Kidney epithelial cell (primary cell): ENCODE measurements around the gene FZD7. TPM values are rescaled to one million over a fixed set of nuclear protein-coding genes. Genes with fewer than 3 reads are reported as not detected.

Source experiments
- DNase-seq: peaks from one replicate; pipeline ENCODE4 v3.0.0-alpha.2; 2010; ENCODE audit warnings: low read depth
- H3K27me3 ChIP-seq: 2 replicates; pipeline ENCODE4 v1.6.0; 2011; ENCODE audit warnings: low read length; ENCODE audit not compliant: control insufficient read depth, insufficient read depth
- H3K36me3 ChIP-seq: 2 replicates; pipeline ENCODE4 v1.5.1; 2011; ENCODE audit warnings: low read length; ENCODE audit not compliant: control insufficient read depth, insufficient read depth
- H3K4me3 ChIP-seq: 2 replicates; pipeline ENCODE4 v1.5.1; 2011; ENCODE audit warnings: low read depth, mild to moderate bottlenecking, control low read depth, low read length
- total RNA-seq: library from RNA; depleted of rRNA; stranded (reverse); fragments of >200 nt; gene quantifications from 2 replicates; pipeline ENCODE4 v1.2.3, GENCODE V29; 2015
- TF ChIP-seq, protein P1 (sequence below): IDR thresholded peaks from 2 replicates; pipeline ENCODE4 v1.5.1; 2011; ENCODE audit warnings: mild to moderate bottlenecking, moderate library complexity, low read length, control low read depth, inconsistent platforms; ENCODE audit not compliant: insufficient read depth, poor library complexity, severe bottlenecking

The FZD7 gene
- total RNA-seq, 1 donor from 2014 or later, result 13.5 TPM

- TF ChIP-seq, protein P1, sequence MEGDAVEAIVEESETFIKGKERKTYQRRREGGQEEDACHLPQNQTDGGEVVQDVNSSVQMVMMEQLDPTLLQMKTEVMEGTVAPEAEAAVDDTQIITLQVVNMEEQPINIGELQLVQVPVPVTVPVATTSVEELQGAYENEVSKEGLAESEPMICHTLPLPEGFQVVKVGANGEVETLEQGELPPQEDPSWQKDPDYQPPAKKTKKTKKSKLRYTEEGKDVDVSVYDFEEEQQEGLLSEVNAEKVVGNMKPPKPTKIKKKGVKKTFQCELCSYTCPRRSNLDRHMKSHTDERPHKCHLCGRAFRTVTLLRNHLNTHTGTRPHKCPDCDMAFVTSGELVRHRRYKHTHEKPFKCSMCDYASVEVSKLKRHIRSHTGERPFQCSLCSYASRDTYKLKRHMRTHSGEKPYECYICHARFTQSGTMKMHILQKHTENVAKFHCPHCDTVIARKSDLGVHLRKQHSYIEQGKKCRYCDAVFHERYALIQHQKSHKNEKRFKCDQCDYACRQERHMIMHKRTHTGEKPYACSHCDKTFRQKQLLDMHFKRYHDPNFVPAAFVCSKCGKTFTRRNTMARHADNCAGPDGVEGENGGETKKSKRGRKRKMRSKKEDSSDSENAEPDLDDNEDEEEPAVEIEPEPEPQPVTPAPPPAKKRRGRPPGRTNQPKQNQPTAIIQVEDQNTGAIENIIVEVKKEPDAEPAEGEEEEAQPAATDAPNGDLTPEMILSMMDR, result no peak
- H3K4me3 ChIP-seq, result peak overlapping the region; percentile 42
- no peak for DNase-seq
- no peaks in the 10 kb centered on the region for H3K27me3 ChIP-seq
- no peaks in the 10 kb centered on the region for H3K36me3 ChIP-seq
Measured at GRCh38 chr2:202035941-202036372, 2.3 kb downstream of the FZD7 start.

DNA sequence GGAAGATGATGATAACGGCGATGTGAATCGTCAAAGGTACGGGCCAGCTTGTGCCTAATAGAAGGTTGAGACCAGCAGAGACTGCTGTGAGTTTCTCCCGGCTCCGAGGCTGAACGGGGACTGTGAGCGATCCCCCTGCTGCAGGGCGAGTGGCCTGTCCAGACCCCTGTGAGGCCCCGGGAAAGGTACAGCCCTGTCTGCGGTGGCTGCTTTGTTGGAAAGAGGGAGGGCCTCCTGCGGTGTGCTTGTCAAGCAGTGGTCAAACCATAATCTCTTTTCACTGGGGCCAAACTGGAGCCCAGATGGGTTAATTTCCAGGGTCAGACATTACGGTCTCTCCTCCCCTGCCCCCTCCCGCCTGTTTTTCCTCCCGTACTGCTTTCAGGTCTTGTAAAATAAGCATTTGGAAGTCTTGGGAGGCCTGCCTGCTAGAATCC, 3.0 kb downstream of the FZD7 start:
- no peaks in the 10 kb centered on the region for H3K36me3 ChIP-seq
- peak overlapping the region; percentile 42 for H3K4me3 ChIP-seq
- no peak for DNase-seq
- no peaks in the 10 kb centered on the region for H3K27me3 ChIP-seq
- TF ChIP-seq, protein P1, result no peak

- Histone ChIP-seq H3K36me3 (no peaks in the 10 kb centered on the region), H3K4me3 (peak overlapping the region; percentile 42), H3K27me3 (no peaks in the 10 kb centered on the region)
- no peak for DNase-seq
- TF ChIP-seq, protein P1, result no peak
Measured at GRCh38 chr2:202037086-202037485, 3.4 kb downstream of the FZD7 start.

DNA sequence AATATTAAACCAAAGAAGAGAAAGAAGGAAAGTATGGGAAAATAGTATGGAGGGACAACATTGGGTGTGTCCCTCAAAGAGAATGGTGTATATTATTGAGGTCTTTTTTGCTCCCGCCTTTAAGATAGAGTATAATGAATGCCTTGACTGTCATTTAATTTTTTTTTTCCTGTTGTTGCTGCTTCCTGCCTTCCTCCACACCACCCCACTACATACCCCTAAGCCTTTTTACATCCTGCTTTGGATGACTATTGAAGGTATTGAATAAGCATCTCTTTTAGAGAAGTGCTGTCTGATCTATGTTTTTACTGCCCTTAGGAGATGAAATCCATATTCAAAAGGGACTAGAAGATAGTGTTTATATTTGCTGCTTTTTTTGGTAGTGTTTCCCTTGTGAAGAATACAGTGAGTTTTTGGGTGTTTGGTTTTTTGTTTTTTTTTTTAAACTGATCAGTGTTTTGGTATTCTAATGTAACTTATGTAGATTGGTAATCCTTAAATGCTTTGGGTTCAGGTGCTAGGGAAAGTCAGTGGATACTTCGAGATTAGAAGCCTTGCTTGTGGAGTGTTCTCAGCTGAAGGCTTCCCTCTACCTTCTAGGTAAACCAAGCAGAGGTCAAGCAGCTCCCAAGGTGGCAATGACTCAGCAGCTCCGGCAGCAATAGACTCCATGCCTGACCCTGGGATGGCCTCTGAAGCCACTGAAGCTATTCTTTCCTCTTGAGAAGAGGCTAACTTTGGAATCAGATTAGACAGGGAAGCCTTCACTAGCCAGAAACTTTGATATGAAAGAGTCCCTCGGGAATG, 5.0 kb downstream of the FZD7 start:
- Histone ChIP-seq H3K36me3 (no peaks in the 10 kb centered on the region), H3K27me3 (no peaks in the 10 kb centered on the region), H3K4me3 (no peak overlapping the region)
- no peak for DNase-seq
- TF ChIP-seq, protein P1, result no peak

DNA sequence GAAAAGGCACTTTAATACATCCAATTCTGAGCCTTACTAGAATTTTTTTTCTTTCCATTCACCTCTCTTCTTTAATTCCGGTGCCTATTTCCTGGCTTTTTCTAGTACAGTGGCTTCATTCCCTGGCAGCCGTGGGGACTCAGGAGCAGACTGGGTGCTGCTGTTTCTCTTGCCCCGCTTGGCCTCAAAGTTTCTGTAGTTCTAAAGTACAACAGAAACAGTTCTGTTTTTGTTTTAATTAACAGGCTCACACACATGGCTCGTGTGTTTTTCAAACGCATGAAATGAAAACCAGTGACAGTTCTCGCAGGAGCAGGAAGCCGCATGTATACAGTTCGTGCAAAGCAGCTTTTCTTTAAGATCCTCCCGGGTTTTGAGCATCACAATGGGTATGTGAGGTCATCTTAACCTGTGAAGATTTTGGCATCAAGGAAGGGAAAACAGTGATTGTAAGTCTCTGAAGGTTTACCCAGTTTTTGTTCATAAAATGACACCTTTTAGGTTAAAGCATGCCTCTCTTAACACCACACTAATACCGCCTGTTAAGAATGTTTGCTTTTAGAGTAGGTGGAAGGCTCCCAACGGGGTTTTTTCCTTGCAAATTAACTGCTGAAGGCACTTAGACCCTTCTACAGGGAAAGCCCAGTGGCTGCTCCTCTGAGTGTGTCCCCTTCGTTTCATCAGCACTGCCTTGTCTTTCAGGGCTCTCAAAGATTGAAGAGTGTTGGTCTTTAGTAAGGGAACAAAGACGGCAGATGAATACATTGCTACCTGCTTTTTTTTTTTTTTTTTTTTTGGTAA, 5.8 kb downstream of the FZD7 start:
- Histone ChIP-seq H3K4me3 (no peak overlapping the region), H3K36me3 (no peaks in the 10 kb centered on the region), H3K27me3 (no peaks in the 10 kb centered on the region)
- no peak for DNase-seq
- TF ChIP-seq, protein P1, result no peak
